Measurements from ENCODE around the gene IL5RA.

IL5RA gene

GRCh38 chr3:3105815-3106214 is 4.4 kb downstream of the IL5RA start:
- Histone ChIP-seq H3K36me3 (ENCODE audit: control insufficient read depth, insufficient read depth, low read length, severe bottlenecking) (no peaks in the 10 kb centered on the region), H3K4me1 (ENCODE audit: control insufficient read depth, insufficient read depth, low read length) (no peaks in the 10 kb centered on the region), H3K9ac (ENCODE audit: low read length) (no peak overlapping the region), H3K4me3 (ENCODE audit: low read length) (no peak overlapping the region), H3K27me3 (replicated peaks; ENCODE audit: control insufficient read depth, insufficient read depth, low read length) (peaks cover 6% of the 10 kb centered on the region), H3K9me3 (ENCODE audit: control insufficient read depth, low read length) (peaks cover 5% of the 10 kb centered on the region)
- no peak for DNase-seq (ENCODE audit: low read depth)

- no peak for DNase-seq (ENCODE audit: low read depth)
- Histone ChIP-seq H3K36me3 (ENCODE audit: control insufficient read depth, insufficient read depth, low read length, severe bottlenecking) (no peaks in the 10 kb centered on the region), H3K4me1 (ENCODE audit: control insufficient read depth, insufficient read depth, low read length) (no peaks in the 10 kb centered on the region), H3K9me3 (ENCODE audit: control insufficient read depth, low read length) (peaks cover 5% of the 10 kb centered on the region), H3K9ac (ENCODE audit: low read length) (no peak overlapping the region), H3K4me3 (ENCODE audit: low read length) (no peak overlapping the region), H3K27me3 (replicated peaks; ENCODE audit: control insufficient read depth, insufficient read depth, low read length) (peaks cover under 1% of the 10 kb centered on the region)
Observed at GRCh38 chr3:3105246-3105645, 4.9 kb downstream of the IL5RA start.

- no peaks in the 10 kb centered on the region for H3K4me1 ChIP-seq (ENCODE audit: control insufficient read depth, insufficient read depth, low read length)
- no peak overlapping the region for H3K9ac ChIP-seq (ENCODE audit: low read length)
- H3K36me3 ChIP-seq (ENCODE audit: control insufficient read depth, insufficient read depth, low read length, severe bottlenecking), result no peaks in the 10 kb centered on the region
- no peaks in the 10 kb centered on the region for H3K27me3 ChIP-seq (replicated peaks; ENCODE audit: control insufficient read depth, insufficient read depth, low read length)
- H3K9me3 ChIP-seq (ENCODE audit: control insufficient read depth, low read length), result peaks cover 5% of the 10 kb centered on the region
- no peak overlapping the region for H3K4me3 ChIP-seq (ENCODE audit: low read length)
- DNase-seq (ENCODE audit: low read depth), result no peak
Observed at GRCh38 chr3:3102751-3103150, 7.4 kb downstream of the IL5RA start.

GRCh38 chr3:3101660-3102458 is 8.3 kb downstream of the IL5RA start:
- no peak overlapping the region for H3K9ac ChIP-seq (ENCODE audit: low read length)
- no peaks in the 10 kb centered on the region for H3K4me1 ChIP-seq (ENCODE audit: control insufficient read depth, insufficient read depth, low read length)
- no peaks in the 10 kb centered on the region for H3K36me3 ChIP-seq (ENCODE audit: control insufficient read depth, insufficient read depth, low read length, severe bottlenecking)
- no peaks in the 10 kb centered on the region for H3K9me3 ChIP-seq (ENCODE audit: control insufficient read depth, low read length)
- H3K27me3 ChIP-seq (replicated peaks; ENCODE audit: control insufficient read depth, insufficient read depth, low read length), result no peaks in the 10 kb centered on the region
- no peak for DNase-seq (ENCODE audit: low read depth)
- no peak overlapping the region for H3K4me3 ChIP-seq (ENCODE audit: low read length)

- Histone ChIP-seq H3K4me3 (ENCODE audit: low read length) (no peak overlapping the region), H3K9me3 (ENCODE audit: control insufficient read depth, low read length) (no peaks in the 10 kb centered on the region)
- DNase-seq (ENCODE audit: low read depth), result no peak
Observed at GRCh38 chr3:3097958-3098357, 12.2 kb downstream of the IL5RA start.

GRCh38 chr3:3089017-3089416 is 21.2 kb downstream of the IL5RA start:
- Histone ChIP-seq H3K4me1 (ENCODE audit: control insufficient read depth, insufficient read depth, low read length) (no peaks in the 10 kb centered on the region), H3K27me3 (replicated peaks; ENCODE audit: control insufficient read depth, insufficient read depth, low read length) (no peaks in the 10 kb centered on the region)
- DNase-seq (ENCODE audit: low read depth), result no peak

More at GRCh38 chr3:3097958-3098357, 12.2 kb downstream of the IL5RA start:
- no peaks in the 10 kb centered on the region for H3K4me1 ChIP-seq (ENCODE audit: control insufficient read depth, insufficient read depth, low read length)
- H3K9ac ChIP-seq (ENCODE audit: low read length), result no peak overlapping the region
- H3K27me3 ChIP-seq (replicated peaks; ENCODE audit: control insufficient read depth, insufficient read depth, low read length), result no peaks in the 10 kb centered on the region
- no peaks in the 10 kb centered on the region for H3K36me3 ChIP-seq (ENCODE audit: control insufficient read depth, insufficient read depth, low read length, severe bottlenecking)

GRCh38 chr3:3087716-3088465 is 22.3 kb downstream of the IL5RA start:
- no peaks in the 10 kb centered on the region for H3K36me3 ChIP-seq (ENCODE audit: control insufficient read depth, insufficient read depth, low read length, severe bottlenecking)
- no peak overlapping the region for H3K4me3 ChIP-seq (ENCODE audit: low read length)
- H3K9ac ChIP-seq (ENCODE audit: low read length), result no peak overlapping the region
- no peaks in the 10 kb centered on the region for H3K27me3 ChIP-seq (replicated peaks; ENCODE audit: control insufficient read depth, insufficient read depth, low read length)
- no peak for DNase-seq (ENCODE audit: low read depth)
- H3K4me1 ChIP-seq (ENCODE audit: control insufficient read depth, insufficient read depth, low read length), result no peaks in the 10 kb centered on the region
- no peaks in the 10 kb centered on the region for H3K9me3 ChIP-seq (ENCODE audit: control insufficient read depth, low read length)

More at GRCh38 chr3:3089017-3089416, 21.2 kb downstream of the IL5RA start:
- Histone ChIP-seq H3K4me3 (ENCODE audit: low read length) (no peak overlapping the region), H3K9me3 (ENCODE audit: control insufficient read depth, low read length) (no peaks in the 10 kb centered on the region), H3K9ac (ENCODE audit: low read length) (no peak overlapping the region), H3K36me3 (ENCODE audit: control insufficient read depth, insufficient read depth, low read length, severe bottlenecking) (no peaks in the 10 kb centered on the region)

GRCh38 chr3:3087279-3087678 is 22.9 kb downstream of the IL5RA start:
- no peaks in the 10 kb centered on the region for H3K9me3 ChIP-seq (ENCODE audit: control insufficient read depth, low read length)
- H3K27me3 ChIP-seq (replicated peaks; ENCODE audit: control insufficient read depth, insufficient read depth, low read length), result no peaks in the 10 kb centered on the region
- H3K4me1 ChIP-seq (ENCODE audit: control insufficient read depth, insufficient read depth, low read length), result no peaks in the 10 kb centered on the region
- no peak overlapping the region for H3K9ac ChIP-seq (ENCODE audit: low read length)
- no peak for DNase-seq (ENCODE audit: low read depth)
- H3K36me3 ChIP-seq (ENCODE audit: control insufficient read depth, insufficient read depth, low read length, severe bottlenecking), result no peaks in the 10 kb centered on the region
- H3K4me3 ChIP-seq (ENCODE audit: low read length), result no peak overlapping the region

- Histone ChIP-seq H3K9me3 (ENCODE audit: control insufficient read depth, low read length) (no peaks in the 10 kb centered on the region), H3K4me3 (ENCODE audit: low read length) (no peak overlapping the region), H3K27me3 (replicated peaks; ENCODE audit: control insufficient read depth, insufficient read depth, low read length) (no peaks in the 10 kb centered on the region), H3K4me1 (ENCODE audit: control insufficient read depth, insufficient read depth, low read length) (no peaks in the 10 kb centered on the region), H3K9ac (ENCODE audit: low read length) (no peak overlapping the region), H3K36me3 (ENCODE audit: control insufficient read depth, insufficient read depth, low read length, severe bottlenecking) (no peaks in the 10 kb centered on the region)
- no peak for DNase-seq (ENCODE audit: low read depth)
Observed at GRCh38 chr3:3086239-3086638, 23.9 kb downstream of the IL5RA start.

- H3K4me3 ChIP-seq (ENCODE audit: low read length), result no peak overlapping the region
- H3K4me1 ChIP-seq (ENCODE audit: control insufficient read depth, insufficient read depth, low read length), result no peaks in the 10 kb centered on the region
- no peak for DNase-seq (ENCODE audit: low read depth)
- H3K27me3 ChIP-seq (replicated peaks; ENCODE audit: control insufficient read depth, insufficient read depth, low read length), result no peaks in the 10 kb centered on the region
- no peaks in the 10 kb centered on the region for H3K9me3 ChIP-seq (ENCODE audit: control insufficient read depth, low read length)
- no peaks in the 10 kb centered on the region for H3K36me3 ChIP-seq (ENCODE audit: control insufficient read depth, insufficient read depth, low read length, severe bottlenecking)
- no peak overlapping the region for H3K9ac ChIP-seq (ENCODE audit: low read length)
Observed at GRCh38 chr3:3085782-3086181, 24.4 kb downstream of the IL5RA start.

GRCh38 chr3:3084890-3085289 is 25.3 kb downstream of the IL5RA start:
- Histone ChIP-seq H3K4me1 (ENCODE audit: control insufficient read depth, insufficient read depth, low read length) (no peaks in the 10 kb centered on the region), H3K36me3 (ENCODE audit: control insufficient read depth, insufficient read depth, low read length, severe bottlenecking) (no peaks in the 10 kb centered on the region), H3K9me3 (ENCODE audit: control insufficient read depth, low read length) (no peaks in the 10 kb centered on the region), H3K27me3 (replicated peaks; ENCODE audit: control insufficient read depth, insufficient read depth, low read length) (no peaks in the 10 kb centered on the region), H3K9ac (ENCODE audit: low read length) (no peak overlapping the region), H3K4me3 (ENCODE audit: low read length) (no peak overlapping the region)
- DNase-seq (ENCODE audit: low read depth), result no peak

Measured in adipocyte (in vitro differentiated cells).